KG1 (cell line): ENCODE results near the gene KHDRBS1.
"Not testable (repeated sequence)": the region's sequence is repeated elsewhere in the genome, so short reads cannot be mapped to it uniquely, and the experiment has no call there.

ENCODE experiments used
- DNase-seq: peaks from one replicate; lab custom pipeline; 2025; lab: John Stamatoyannopoulos, UW

KHDRBS1 gene

GRCh38 chr1:32012709-32013385 is 821 bp upstream of the KHDRBS1 start:
- no peak for DNase-seq

DNA sequence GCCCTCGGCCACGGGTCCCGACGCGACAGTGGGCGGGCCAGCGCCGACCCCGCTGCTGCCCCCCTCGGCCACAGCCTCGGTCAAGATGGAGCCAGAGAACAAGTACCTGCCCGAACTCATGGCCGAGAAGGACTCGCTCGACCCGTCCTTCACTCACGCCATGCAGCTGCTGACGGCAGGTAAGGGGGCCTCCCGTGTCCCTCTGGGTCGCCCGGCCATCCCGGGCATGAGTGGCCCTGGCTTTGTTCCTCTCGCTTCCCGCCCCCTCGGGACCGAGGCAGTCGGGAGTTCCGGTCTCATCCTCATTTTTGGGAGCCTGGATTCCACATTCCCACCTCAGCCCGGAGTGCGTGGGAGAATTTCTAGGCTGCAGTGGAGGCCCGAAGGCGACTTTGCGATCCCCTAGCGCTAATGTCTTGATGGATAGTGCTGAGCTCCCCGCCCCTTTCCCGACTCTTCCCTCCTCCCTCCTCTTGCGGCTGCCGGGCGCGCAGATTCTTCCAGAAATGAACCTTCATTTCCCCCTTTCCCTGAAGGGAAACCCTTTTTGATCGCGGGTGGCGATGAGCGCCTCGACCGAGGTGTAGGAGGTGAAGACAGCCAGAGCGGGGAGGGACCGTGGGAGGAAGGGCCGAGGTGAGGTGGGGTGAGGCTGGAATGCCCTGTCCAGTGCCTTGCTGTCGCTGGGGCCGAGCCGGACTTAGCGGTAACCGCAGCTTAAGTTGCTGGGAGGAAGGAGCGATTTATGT is 705 bp downstream of the KHDRBS1 start:
- DNase-seq: no peak

DNA sequence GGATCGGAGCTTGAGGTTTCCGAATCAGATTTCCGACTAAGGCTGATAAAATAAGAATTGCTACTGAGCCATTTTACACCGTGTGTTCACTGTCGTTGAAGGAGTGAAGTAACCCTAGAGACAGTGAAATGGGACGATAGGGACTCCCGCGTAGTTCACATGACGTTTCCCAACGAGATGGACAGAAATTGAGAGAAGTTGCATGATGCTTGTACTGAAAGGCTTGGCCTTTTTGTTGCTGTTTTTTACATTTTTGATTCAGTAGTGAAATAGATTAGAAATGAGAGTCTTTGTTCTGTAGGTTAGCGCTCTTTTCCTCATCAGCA is 1.2 kb downstream of the KHDRBS1 start:
- no peak for DNase-seq

DNA sequence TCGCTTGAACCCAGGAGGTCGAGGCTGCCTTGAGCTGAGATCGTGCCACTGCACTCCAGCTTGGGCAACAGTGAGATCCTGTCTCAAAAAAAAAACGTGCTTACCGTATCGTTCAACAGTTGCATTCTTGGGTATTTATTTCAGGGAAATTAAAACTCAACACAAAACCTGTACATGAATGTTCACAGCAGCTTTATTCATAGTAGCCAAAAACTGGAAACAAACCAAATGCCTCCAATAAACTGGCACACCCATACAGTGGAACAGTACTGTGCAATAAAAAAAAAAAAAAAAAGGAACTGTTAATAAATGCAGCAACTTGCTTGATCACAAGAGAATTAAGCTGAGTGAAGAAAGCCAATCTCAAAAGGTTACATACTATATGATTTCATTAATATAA is 6.7 kb downstream of the KHDRBS1 start:
- DNase-seq: no peak

GRCh38 chr1:32021574-32022018 is 7.9 kb downstream of the KHDRBS1 start:
- not testable (repeated sequence) for DNase-seq

GRCh38 chr1:32023351-32023750 is 9.7 kb downstream of the KHDRBS1 start:
- DNase-seq: no peak

DNA sequence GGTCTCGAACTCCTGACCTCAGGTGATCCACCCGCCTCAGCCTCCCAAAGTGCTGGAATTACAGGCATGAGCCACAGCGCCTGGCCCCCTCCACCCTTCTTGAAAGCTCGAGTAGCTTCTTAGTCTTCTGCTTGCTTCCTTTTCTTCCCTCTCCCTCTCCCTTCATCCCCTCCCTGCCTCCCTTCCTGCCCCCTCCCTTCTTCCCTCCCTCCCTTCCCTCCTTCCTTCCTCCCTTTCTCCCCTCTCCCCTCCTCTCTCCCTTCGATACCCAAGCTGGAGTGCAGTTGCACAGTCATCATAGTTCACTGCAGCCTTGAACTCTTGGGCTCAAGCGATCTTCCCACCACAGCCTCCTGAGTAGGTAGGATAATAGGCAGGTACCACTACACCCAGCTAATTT is 11.8 kb downstream of the KHDRBS1 start:
- DNase-seq: no peak

DNA sequence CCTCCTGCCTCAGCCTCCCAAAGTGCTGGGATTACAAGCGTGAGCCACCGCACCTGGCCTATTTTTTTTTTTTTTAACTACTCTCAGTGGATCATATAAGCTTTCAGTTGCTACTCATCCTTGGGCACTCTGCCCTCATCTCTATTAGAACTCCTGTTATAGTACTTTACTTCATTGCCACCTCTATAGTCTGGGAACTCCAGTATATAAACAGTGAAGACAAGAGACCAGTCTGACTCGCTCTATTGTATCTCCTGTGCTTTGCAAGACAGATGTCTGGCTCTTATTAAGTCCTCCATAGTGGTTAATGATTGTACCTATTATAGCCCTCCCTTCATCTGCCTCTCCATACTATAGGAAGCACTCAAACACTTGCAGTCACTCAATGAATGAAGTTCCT is 15.1 kb downstream of the KHDRBS1 start:
- DNase-seq: no peak

- no peak for DNase-seq
These were observed 18.1 kb downstream of the KHDRBS1 start for GRCh38 chr1:32031578-32032274.

DNA sequence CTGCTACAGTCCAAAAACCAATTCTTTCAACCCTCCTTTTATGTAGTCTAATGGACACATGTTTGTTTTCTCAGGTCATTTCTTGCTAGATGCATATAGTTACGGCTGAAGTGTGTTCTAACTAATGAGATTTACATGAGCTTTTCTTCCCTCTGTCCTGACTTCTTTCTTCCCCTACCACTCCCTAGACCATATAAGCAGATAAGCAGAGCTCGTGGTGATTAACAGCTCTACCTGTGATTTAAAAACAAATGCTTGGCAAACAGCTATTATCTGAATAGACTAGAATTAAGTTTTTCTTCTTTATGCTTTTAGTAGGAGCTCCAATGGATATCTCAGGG is 18.6 kb downstream of the KHDRBS1 start:
- no peak for DNase-seq

GRCh38 chr1:32035119-32035518 is 21.5 kb downstream of the KHDRBS1 start:
- DNase-seq: no peak

GRCh38 chr1:32040711-32041110 is 27.0 kb downstream of the KHDRBS1 start:
- no peak for DNase-seq

DNA sequence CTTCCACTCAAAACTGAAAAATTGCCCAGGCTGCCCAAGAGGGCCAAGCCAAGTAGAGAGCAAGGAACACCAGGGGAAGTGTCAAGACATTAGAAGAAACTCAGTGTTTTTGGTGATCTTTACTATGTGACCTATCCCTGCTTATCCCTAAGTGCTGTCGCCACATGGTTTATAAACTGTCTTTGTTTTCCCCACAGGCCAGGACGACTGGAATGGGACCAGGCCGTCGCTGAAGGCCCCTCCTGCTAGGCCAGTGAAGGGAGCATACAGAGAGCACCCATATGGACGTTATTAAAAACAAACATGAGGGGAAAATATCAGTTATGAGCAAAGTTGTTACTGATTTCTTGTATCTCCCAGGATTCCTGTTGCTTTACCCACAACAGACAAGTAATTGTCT is 28.7 kb downstream of the KHDRBS1 start:
- DNase-seq: no peak

GRCh38 chr1:32044234-32044633 is 30.6 kb downstream of the KHDRBS1 start:
- DNase-seq: no peak

GRCh38 chr1:32045772-32046171 is 32.1 kb downstream of the KHDRBS1 start:
- no peak for DNase-seq

DNA sequence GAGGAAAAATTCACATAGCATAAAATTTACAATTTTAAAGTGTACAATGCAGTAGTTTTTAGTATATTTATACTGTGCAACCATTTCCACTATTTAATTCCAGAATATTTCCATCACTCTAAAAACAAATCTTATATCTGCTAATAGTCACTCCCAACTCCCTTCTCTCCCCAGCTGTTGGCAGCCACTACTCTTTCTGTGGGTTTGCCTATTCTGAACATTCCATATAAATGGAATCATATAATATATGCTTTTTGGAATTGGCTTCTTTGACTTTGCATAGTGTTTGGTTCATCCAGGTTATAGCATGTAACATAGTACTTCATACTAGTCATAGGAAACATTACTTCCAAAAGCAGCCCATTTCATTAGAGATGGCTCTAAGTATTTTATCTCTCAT is 34.0 kb downstream of the KHDRBS1 start:
- DNase-seq: no peak

DNA sequence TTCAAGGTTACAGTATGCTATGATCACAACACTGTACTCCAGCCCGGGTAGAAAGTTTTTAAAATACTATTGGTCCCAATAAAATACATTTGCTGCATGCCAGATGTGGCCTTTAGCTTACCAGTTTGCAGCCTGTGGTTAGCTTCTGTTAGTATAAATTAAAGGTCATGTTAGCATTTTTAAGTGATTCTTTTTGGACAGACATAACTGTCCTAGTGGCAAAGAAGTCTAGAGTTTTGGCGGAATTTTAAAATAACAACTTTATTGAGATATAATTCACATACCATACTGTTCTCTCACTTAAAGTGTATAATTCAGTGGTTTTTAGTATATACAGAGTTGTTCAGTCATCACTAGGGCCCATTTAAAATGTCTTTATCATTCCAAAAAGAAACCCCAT is 34.8 kb downstream of the KHDRBS1 start:
- no peak for DNase-seq

DNA sequence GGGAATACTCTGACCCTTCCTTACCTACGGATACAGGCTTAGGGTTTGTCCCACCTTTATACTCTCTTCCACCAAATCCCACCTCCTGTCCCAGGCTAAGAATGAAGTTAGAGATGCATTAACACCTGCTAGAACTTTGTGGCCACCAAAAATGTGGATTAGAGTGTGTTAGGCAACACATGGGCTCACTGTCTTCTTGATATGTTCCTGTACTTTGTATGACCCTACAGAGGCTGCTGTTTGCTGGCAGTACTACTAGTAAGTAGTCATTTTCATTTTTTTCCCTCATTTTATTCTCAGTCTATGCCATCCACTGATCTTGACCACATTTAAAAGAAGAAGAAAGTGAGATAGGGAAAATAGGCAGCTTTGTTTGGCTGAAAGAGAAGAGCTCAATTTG is 38.0 kb downstream of the KHDRBS1 start:
- DNase-seq: no peak

DNA sequence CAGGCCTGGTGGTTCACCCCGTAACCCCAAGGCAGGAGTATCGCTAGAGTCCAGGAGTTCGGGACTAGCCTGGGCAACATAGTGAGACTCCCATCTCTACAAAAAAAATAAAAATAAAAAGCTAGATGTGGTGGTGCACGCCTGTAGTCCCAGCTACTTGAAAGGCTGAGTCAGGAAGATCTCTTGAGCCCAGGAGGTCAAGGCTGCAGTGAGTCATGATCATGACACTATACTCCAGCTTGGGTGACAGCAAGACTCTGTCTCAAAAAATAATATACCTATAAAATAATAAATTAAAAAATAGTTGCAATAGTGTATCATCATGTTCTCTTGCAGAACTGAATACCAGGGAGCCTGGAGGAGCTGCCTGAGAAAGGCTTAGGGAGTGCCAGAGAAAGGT is 39.2 kb downstream of the KHDRBS1 start:
- DNase-seq: no peak

DNA sequence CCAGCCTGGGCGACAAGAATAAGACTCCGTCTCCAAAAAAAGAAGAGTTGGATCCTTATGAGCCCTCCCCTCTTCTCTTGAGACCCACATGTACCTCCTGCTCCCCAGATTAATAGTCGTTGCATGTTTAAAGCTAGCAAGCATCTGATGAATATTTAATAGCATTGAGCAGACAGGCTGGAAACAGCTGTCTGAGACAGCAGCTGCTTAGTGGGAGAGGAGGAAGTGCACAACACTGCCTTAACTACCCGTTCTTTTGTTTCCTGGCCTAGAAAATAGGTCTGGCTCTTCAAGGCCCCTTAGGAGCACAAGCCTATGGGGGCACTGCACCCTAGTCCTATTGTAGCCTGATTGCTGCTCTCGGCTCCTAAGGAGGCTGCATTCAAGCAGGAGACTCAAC is 41.7 kb downstream of the KHDRBS1 start:
- DNase-seq: no peak

GRCh38 chr1:32056598-32056997 is 42.9 kb downstream of the KHDRBS1 start:
- no peak for DNase-seq

DNA sequence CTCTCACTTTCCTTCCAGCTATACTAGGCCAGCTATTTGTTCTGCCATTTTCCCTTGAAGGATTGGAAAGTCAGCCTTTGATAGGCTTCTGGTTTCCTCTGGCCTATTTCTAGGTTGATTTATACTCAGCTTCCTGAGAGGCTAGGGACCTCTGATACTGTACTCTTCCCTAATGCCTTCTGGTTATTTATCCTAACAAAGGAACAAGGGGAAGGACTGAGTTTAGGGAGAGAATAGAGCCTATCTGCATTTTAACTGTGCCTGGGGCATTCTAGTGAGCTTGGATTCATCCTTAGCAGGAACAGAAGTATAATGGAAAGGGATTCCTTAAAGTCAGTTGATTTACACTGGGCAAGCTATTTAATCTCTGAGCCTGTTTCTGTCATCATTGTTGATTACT is 47.2 kb downstream of the KHDRBS1 start:
- no peak for DNase-seq

- DNase-seq: no peak
These were observed 49.2 kb downstream of the KHDRBS1 start for GRCh38 chr1:32062867-32063230.

DNA sequence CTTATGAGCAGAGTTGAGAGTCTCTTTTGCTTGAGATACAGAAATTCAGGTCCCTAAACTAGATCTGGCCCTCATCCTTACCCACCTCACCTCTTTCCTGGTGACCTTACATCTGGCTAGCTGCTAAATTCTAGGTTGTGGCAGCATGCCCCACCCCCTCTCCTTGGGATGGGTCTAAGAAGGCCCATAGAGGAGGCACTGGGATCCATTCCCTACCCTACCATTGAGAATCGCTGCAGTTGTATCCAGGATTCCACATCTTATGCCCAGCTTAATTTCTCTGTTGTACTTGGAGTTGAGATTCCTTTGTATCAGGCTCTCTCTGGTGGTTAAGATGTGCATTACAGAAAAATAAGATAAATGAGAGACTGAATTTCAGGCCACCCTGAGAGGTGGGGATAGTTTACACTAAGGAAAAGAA is 49.6 kb downstream of the KHDRBS1 start:
- DNase-seq: no peak
